Upper lobe of left lung (tissue), 4 donors: ENCODE data around the gene JMJD1C.

ENCODE experiments used
- CTCF ChIP-seq, 6 experiments: fragments of 450-650 bp in 4 of 6; fragments of 200-600 bp in 2 of 6; sonication (generic) in 2 of 6; IDR thresholded peaks; one replicate each; pipeline ENCODE4 v1.5.1; 2016 to 2019; ENCODE audit warnings: antibody characterized with exemption in 6 of 6
- EP300 ChIP-seq, 4 donors: sonication (generic); formaldehyde crosslinking; IDR thresholded peaks; one replicate each; pipeline ENCODE4 v1.5.1; 2017; ENCODE audit warnings: antibody characterized with exemption in 4 of 4, control low read depth in 2 of 4
- POLR2A ChIP-seq, 4 donors: fragments of 450-650 bp; IDR thresholded peaks; one replicate each; pipeline ENCODE4 v1.5.1; 2016 to 2017; ENCODE audit warnings: antibody characterized with exemption in 4 of 4, mild to moderate bottlenecking in 2 of 4
- POLR2AphosphoS5 ChIP-seq, 2 donors: sonication (generic); formaldehyde crosslinking; IDR thresholded peaks; one replicate each; pipeline ENCODE4 v1.5.1; 2017; ENCODE audit warnings: antibody characterized with exemption in 2 of 2

- TF ChIP-seq CTCF (IDR thresholded peaks at IDR 0.05): no peak
- no peak for TF ChIP-seq POLR2A (IDR thresholded peaks at IDR 0.05)
- no peak for TF ChIP-seq POLR2AphosphoS5 (IDR thresholded peaks at IDR 0.05)
- no peak for TF ChIP-seq EP300 (IDR thresholded peaks at IDR 0.05)
These were observed 255.1 kb downstream of the JMJD1C start for GRCh38 chr10:63210611-63211196.
